DND-41 (cell line): Measurements from ENCODE around the gene MFAP2.
"Not testable (repeated sequence)": the region's sequence is repeated elsewhere in the genome, so short reads cannot be mapped to it uniquely, and the experiment has no call there.

Experiments
- CTCF ChIP-seq: IDR thresholded peaks from 2 replicates; pipeline ENCODE4 v1.5.1; 2012; ENCODE audit warnings: borderline replicate concordance, low read length, moderate library complexity, mild to moderate bottlenecking; ENCODE audit not compliant: poor library complexity, severe bottlenecking; ENCODE audit errors: extremely low read depth
- EZH2 ChIP-seq: IDR thresholded peaks from 3 replicates; pipeline ENCODE4 v1.6.1; 2012; ENCODE audit warnings: borderline replicate concordance, low read depth, mild to moderate bottlenecking, moderate library complexity, low read length, inconsistent platforms; ENCODE audit not compliant: severe bottlenecking

GRCh38 chr1:16931206-16931934 is 49.0 kb downstream of the MFAP2 start:
- TF ChIP-seq CTCF, EZH2: not testable (repeated sequence)
